GM12872 (cell line): ENCODE results near the gene RBP3.

Experiments
- CTCF ChIP-seq: IDR thresholded peaks from 3 replicates; pipeline ENCODE4 v1.5.1; 2011; ENCODE audit warnings: low read depth, mild to moderate bottlenecking, low read length, moderate library complexity; ENCODE audit not compliant: insufficient read depth

RBP3 gene

GRCh38 chr10:47311932-47312662 is 36.1 kb upstream of the RBP3 start:
- TF ChIP-seq CTCF = peak; percentile 90

GRCh38 chr10:47312663-47312995 is 35.5 kb upstream of the RBP3 start:
- no peak for TF ChIP-seq CTCF

DNA sequence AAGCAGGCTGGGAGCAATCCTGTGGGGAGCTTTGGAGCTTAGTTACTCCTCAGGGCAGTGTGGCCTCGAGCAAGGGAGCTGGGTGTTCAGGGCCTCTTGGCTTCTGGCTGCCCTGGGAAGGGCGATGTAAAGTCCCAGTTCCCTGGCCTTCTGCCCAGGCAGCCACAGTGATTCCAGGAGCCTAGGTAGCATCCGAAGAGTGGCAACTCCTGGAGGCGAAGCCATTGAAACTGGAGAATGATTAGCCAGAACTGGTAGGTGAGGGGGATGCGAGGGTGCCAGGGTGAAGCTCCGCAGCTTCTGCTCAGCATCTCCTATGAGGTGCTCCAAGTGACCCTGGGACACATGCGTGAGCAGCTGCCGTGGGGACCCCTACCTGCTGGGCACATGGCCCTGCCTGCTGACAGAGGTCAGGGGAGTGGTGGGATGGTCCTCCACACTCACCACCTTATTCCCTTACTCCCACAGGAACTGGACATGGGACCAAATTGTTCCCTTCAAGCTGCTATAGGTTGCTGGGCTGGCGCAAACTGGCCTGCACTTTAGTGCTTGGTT is 33.7 kb upstream of the RBP3 start:
- no peak for TF ChIP-seq CTCF

DNA sequence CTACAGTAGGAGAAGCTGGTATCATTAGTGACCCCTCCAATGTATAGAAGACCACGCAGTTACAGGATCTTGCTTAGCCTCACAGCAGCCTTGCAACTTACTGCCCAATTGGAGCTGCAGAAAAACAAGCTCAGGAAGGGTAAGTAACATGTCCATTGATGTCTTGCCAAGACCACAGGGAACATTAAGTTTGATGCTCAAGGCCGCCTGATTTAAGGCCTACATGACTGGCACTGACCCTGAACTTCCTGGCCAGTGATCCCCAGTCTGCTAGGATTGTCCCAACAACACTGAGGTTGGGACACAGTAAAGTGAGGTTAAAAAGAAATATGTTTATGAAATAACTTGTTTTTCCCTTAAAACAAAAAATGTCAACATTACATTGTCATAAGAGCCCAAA is 32.7 kb upstream of the RBP3 start:
- TF ChIP-seq CTCF = no peak

- TF ChIP-seq CTCF = no peak
Measured at GRCh38 chr10:47316131-47316530, 32.0 kb upstream of the RBP3 start.

DNA sequence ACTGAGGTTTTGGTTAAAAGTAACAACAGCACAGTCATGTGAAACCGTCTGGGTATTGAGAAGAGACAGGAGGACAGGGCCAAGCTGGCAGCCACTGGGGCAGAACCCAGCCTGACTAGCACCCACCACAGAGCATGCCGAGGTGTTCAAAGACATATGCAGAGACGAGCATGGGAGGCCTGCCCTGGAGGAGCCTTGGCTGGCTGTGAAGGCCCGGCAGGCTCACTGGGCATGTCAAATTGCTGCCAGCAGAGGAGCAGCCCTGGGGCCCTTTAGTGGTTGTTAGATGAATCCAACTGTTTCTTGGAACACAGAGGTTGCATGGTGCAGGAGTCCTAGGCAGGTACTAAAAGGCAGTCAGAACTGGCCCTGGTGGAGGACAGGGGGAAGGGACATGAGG is 30.9 kb upstream of the RBP3 start:
- TF ChIP-seq CTCF = no peak

DNA sequence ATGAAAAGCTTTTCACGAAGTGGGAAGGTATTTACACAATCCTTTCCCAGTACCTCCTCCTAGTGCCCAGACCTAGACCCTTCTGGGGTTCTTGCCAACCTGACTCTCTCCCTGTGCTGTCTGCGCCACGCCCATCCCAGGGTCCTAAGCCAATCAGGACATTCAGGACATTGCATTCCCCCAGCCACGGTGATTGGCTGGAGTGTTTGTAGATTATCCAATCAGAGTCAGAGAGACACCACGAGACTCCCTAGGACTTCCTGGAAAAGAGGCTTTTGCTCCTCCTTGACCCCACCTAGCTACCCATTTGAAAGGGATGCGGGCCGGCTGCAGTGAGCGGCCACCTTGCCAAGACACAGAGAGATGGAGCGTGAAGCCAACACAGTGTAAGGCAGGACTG is 29.5 kb upstream of the RBP3 start:
- no peak for TF ChIP-seq CTCF
